Measurements from ENCODE around the gene ZDHHC8. TPM values are rescaled to one million over a fixed set of nuclear protein-coding genes. Genes with fewer than 3 reads are reported as not detected.

ZDHHC8 gene
- total RNA-seq, 1 experiment from 2014 or later = 39.9 TPM

DNA sequence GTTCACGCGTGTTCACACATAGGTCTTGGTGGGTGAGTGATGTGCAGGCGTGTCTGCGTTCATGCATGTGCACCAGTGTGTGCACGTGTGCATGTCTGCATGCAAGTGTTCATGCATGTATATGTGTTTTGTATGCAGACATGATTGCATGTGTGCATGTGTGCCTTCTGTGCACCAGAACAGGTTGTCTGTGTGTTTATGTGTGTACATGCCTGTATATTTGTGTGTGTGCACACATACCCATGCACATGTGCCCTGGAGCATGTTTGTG is 4.9 kb downstream of the ZDHHC8 start:
- Histone ChIP-seq H3K4me3 (ENCODE audit: low read depth, low read length) (no peak overlapping the region), H3K9me3 (no peaks in the 10 kb centered on the region), H3K27me3 (replicated peaks; ENCODE audit: control insufficient read depth, insufficient read depth, low read length) (no peaks in the 10 kb centered on the region), H3K4me1 (no peaks in the 10 kb centered on the region), H3K36me3 (ENCODE audit: control insufficient read depth, insufficient read depth, low read length) (no peaks in the 10 kb centered on the region)
- Mint-ChIP-seq H3K4me3 (ENCODE audit: unreplicated experiment) (no peak overlapping the region), H3K36me3 (ENCODE audit: insufficient read depth, unreplicated experiment) (no peaks in the 10 kb centered on the region), H3K4me1 (ENCODE audit: low read depth, unreplicated experiment) (no peaks in the 10 kb centered on the region), H3K27me3 (ENCODE audit: insufficient read depth, unreplicated experiment) (no peaks in the 10 kb centered on the region), H3K9me3 (ENCODE audit: unreplicated experiment) (no peaks in the 10 kb centered on the region), H3K27ac (ENCODE audit: unreplicated experiment) (no peak overlapping the region)
- CTCF ChIA-PET = no interaction called here
- TF ChIP-seq CTCF (IDR thresholded peaks at IDR 0.05; ENCODE audit: insufficient read depth in 1 of 2, low read depth in 1 of 2, low read length in 1 of 2, severe bottlenecking in 1 of 2, unreplicated experiment in 1 of 2) = no peak
- POLR2A ChIA-PET = interaction anchor here (0.6 kb wide), 1 partner anchor 37 kb away, joined by 3 read pairs; no protein-coding TSS in a partner anchor
- DNase-seq = no peak
- intact Hi-C loops (cut with micrococcal nuclease; ENCODE audit: unreplicated experiment) = no loop called here
- no TSS peak for BruUV-seq (replicated peaks)

DNA sequence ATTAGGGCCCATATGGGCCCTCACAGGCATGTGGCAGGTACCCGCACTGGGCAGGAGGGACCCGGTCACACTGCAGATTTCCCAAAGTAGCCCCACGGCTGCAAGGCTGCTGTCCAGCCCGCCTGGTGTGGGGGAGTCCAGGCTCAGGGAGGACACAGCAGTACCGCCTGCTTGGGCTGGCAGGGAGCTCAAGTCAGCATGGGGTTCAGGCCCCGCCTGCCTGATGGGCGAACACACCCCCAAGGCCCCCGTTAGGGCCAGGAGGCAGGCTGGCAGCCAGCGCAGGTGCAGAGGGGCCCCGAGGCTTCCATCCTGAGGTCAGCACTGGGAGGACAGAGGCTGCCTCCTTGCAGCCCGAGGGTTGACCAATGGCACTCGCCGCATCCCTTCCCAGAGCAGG is 5.5 kb downstream of the ZDHHC8 start:
- H3K4me3 ChIP-seq (ENCODE audit: low read depth, low read length) = no peak overlapping the region
- no peak for DNase-seq
- TF ChIP-seq CTCF (IDR thresholded peaks at IDR 0.05; ENCODE audit: insufficient read depth in 1 of 2, low read depth in 1 of 2, low read length in 1 of 2, severe bottlenecking in 1 of 2, unreplicated experiment in 1 of 2) = no peak
- no peak overlapping the region for H3K27ac Mint-ChIP-seq (ENCODE audit: unreplicated experiment)
- intact Hi-C loops (cut with micrococcal nuclease; ENCODE audit: unreplicated experiment) = no loop called here
- CTCF ChIA-PET = no interaction called here
- no peaks in the 10 kb centered on the region for H3K9me3 Mint-ChIP-seq (ENCODE audit: unreplicated experiment)
- no peaks in the 10 kb centered on the region for H3K36me3 ChIP-seq (ENCODE audit: control insufficient read depth, insufficient read depth, low read length)
- no peaks in the 10 kb centered on the region for H3K27me3 Mint-ChIP-seq (ENCODE audit: insufficient read depth, unreplicated experiment)
- H3K27me3 ChIP-seq (replicated peaks; ENCODE audit: control insufficient read depth, insufficient read depth, low read length) = no peaks in the 10 kb centered on the region
- POLR2A ChIA-PET = interaction anchor here (0.6 kb wide), 1 partner anchor 38 kb away, joined by 3 read pairs; no protein-coding TSS in a partner anchor
- BruUV-seq (replicated peaks) = no TSS peak
- H3K9me3 ChIP-seq = no peaks in the 10 kb centered on the region
- H3K36me3 Mint-ChIP-seq (ENCODE audit: insufficient read depth, unreplicated experiment) = no peaks in the 10 kb centered on the region
- no peaks in the 10 kb centered on the region for H3K4me1 Mint-ChIP-seq (ENCODE audit: low read depth, unreplicated experiment)
- H3K4me1 ChIP-seq = no peaks in the 10 kb centered on the region
- H3K4me3 Mint-ChIP-seq (ENCODE audit: unreplicated experiment) = no peak overlapping the region

DNA sequence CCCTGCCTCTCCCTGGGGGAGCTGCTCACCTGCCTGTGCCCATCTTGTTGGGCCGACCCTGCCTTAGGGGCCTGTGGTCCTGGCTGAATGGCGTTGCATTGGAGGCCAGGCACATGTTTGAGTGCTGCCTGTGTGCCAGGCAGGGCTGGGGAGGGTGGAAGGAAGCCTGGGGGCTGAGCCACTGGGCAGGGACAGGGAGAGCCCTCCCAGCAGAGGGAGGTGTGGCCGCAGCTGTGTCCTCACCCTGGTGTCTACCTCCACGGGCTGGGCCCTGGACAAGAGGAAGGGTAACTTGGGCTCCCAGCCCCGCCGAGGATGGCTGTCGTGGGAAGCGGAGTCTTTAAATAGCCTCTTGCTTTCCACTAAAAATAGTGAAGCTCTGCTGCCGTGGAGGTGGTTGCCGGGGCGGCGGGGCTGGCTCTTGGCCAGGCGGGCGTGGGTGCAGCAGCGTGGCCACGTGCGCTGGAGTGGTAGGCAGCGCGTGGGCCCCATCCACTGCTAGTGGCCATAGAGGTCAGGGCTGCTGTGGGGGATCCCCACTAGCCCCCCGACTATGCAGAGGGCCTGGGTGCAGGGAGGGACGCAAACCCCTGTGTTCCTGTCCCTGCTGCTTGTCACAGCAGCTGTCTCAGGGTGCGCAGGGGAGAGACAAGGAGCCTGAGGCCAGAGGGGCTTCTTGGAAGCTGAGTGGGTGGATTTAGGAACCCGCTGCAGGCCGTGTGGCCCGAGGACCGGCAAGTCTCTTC is 6.2 kb downstream of the ZDHHC8 start:
- H3K4me1 Mint-ChIP-seq (ENCODE audit: low read depth, unreplicated experiment) = no peaks in the 10 kb centered on the region
- H3K4me3 ChIP-seq (ENCODE audit: low read depth, low read length) = no peak overlapping the region
- BruUV-seq (replicated peaks) = no TSS peak
- TF ChIP-seq CTCF (IDR thresholded peaks at IDR 0.05; ENCODE audit: insufficient read depth in 1 of 2, low read depth in 1 of 2, low read length in 1 of 2, severe bottlenecking in 1 of 2, unreplicated experiment in 1 of 2) = no peak
- intact Hi-C loops (cut with micrococcal nuclease; ENCODE audit: unreplicated experiment) = no loop called here
- CTCF ChIA-PET = no interaction called here
- no peaks in the 10 kb centered on the region for H3K27me3 ChIP-seq (replicated peaks; ENCODE audit: control insufficient read depth, insufficient read depth, low read length)
- no peaks in the 10 kb centered on the region for H3K4me1 ChIP-seq
- POLR2A ChIA-PET = no interaction called here
- H3K9me3 ChIP-seq = no peaks in the 10 kb centered on the region
- no peaks in the 10 kb centered on the region for H3K9me3 Mint-ChIP-seq (ENCODE audit: unreplicated experiment)
- no peaks in the 10 kb centered on the region for H3K36me3 Mint-ChIP-seq (ENCODE audit: insufficient read depth, unreplicated experiment)
- no peak overlapping the region for H3K27ac Mint-ChIP-seq (ENCODE audit: unreplicated experiment)
- DNase-seq = no peak
- H3K36me3 ChIP-seq (ENCODE audit: control insufficient read depth, insufficient read depth, low read length) = no peaks in the 10 kb centered on the region
- no peak overlapping the region for H3K4me3 Mint-ChIP-seq (ENCODE audit: unreplicated experiment)
- no peaks in the 10 kb centered on the region for H3K27me3 Mint-ChIP-seq (ENCODE audit: insufficient read depth, unreplicated experiment)

All from Caco-2 (cell line).